Measurements from ENCODE around the gene UCN2.

Gene UCN2

GRCh38 chr3:48563382-48563918 is at the start of gene UCN2:
Gene UCN2, minus strand, starts transcription at chr3:48563781. Its CDS starts 657 bp downstream, at chr3:48563124.
- DNase-seq: no peak

GRCh38 chr3:48612309-48612708 is 48.7 kb upstream of the UCN2 start:
- no peak for DNase-seq

- peak; percentile 70 for DNase-seq
Measured at GRCh38 chr3:48609088-48610005, 45.8 kb upstream of the UCN2 start, which contains the start of gene UQCRC1. Gene UQCRC1, minus strand, starts transcription at chr3:48609646. Its CDS starts 26 bp downstream, at chr3:48609620.

- no peak for DNase-seq
Measured at GRCh38 chr3:48607519-48607918, 43.9 kb upstream of the UCN2 start.

GRCh38 chr3:48601622-48601994 is 38.0 kb upstream of the UCN2 start:
- no peak for DNase-seq

GRCh38 chr3:48600711-48601621 is 37.4 kb upstream of the UCN2 start:
- DNase-seq: no peak

GRCh38 chr3:48599509-48600285 is 36.1 kb upstream of the UCN2 start:
- DNase-seq: no peak

- DNase-seq: no peak
Measured at GRCh38 chr3:48599077-48599501, 35.5 kb upstream of the UCN2 start.

- DNase-seq: no peak
Measured at GRCh38 chr3:48598323-48599076, 34.9 kb upstream of the UCN2 start.

GRCh38 chr3:48597408-48597800 is 33.8 kb upstream of the UCN2 start:
- DNase-seq: no peak

GRCh38 chr3:48596676-48597407 is 33.3 kb upstream of the UCN2 start:
- no peak for DNase-seq

GRCh38 chr3:48596157-48596556 is 32.6 kb upstream of the UCN2 start:
- no peak for DNase-seq

- DNase-seq: no peak
Measured at GRCh38 chr3:48595526-48596121, 32.0 kb upstream of the UCN2 start.

- no peak for DNase-seq
Measured at GRCh38 chr3:48595075-48595525, 31.5 kb upstream of the UCN2 start, which contains the start of gene COL7A1. Gene COL7A1, minus strand, starts transcription at chr3:48595329. Its CDS starts 170 bp downstream, at chr3:48595159.

- DNase-seq: no peak
Measured at GRCh38 chr3:48594417-48595049, 31.0 kb upstream of the UCN2 start.

GRCh38 chr3:48593337-48593736 is 29.8 kb upstream of the UCN2 start:
- no peak for DNase-seq

GRCh38 chr3:48592519-48593087 is 29.0 kb upstream of the UCN2 start:
- no peak for DNase-seq

- no peak for DNase-seq
Measured at GRCh38 chr3:48591886-48592518, 28.4 kb upstream of the UCN2 start.

GRCh38 chr3:48591436-48591835 is 27.9 kb upstream of the UCN2 start:
- no peak for DNase-seq
